GM12878 (cell line): ENCODE data around the gene ZDHHC1.

Experiments used
- CBFB ChIP-seq: IDR thresholded peaks from 2 replicates; pipeline ENCODE4 v1.6.1; 2016; ENCODE audit warnings: antibody characterized with exemption, low read depth
- CTCF ChIP-seq, 3 experiments: IDR thresholded peaks in 2 of 3; conservative IDR thresholded peaks in 1 of 3; 2 replicates each; pipeline ENCODE4 v1.5.1; 2011; ENCODE audit warnings: low read depth in 3 of 3, low read length in 3 of 3, mild to moderate bottlenecking in 3 of 3, control low read depth in 2 of 3, moderate library complexity in 2 of 3, inconsistent platforms in 1 of 3, mixed read lengths in 1 of 3; ENCODE audit not compliant: control insufficient read depth in 2 of 3, insufficient read depth in 1 of 3; ENCODE audit errors: extremely low read depth in 1 of 3
- EGR1 ChIP-seq, 2 experiments: IDR thresholded peaks; 1 replicate in 1 of 2; 2 replicates in 1 of 2; pipeline ENCODE4 v1.6.1; 2011 to 2012; ENCODE audit warnings: low read depth in 2 of 2, low read length in 2 of 2, borderline replicate concordance in 1 of 2, mild to moderate bottlenecking in 1 of 2, moderate library complexity in 1 of 2
- EP300 ChIP-seq, 2 experiments: fragments of 150-350 bp in 1 of 2; IDR thresholded peaks; 2 replicates each; pipeline ENCODE4 v1.6.1; 2011 to 2012; ENCODE audit warnings: low read depth in 2 of 2, low read length in 2 of 2, borderline replicate concordance in 1 of 2, improper control_type of control experiment in 1 of 2, inconsistent platforms in 1 of 2; ENCODE audit not compliant: control insufficient read depth in 1 of 2
- EZH2 ChIP-seq: IDR thresholded peaks from 2 replicates; pipeline ENCODE4 v1.6.1; 2012; ENCODE audit warnings: low read depth, mild to moderate bottlenecking, control low read depth, inconsistent platforms, low read length, borderline replicate concordance; ENCODE audit not compliant: control insufficient read depth
- MAX ChIP-seq: IDR thresholded peaks from 2 replicates; pipeline ENCODE4 v1.6.1; 2012; ENCODE audit warnings: low read depth, low read length, improper control_type of control experiment
- MTA3 ChIP-seq: IDR thresholded peaks from 2 replicates; pipeline ENCODE4 v1.6.1; 2012; ENCODE audit warnings: low read length, inconsistent platforms, borderline replicate concordance
- NR2C2 ChIP-seq: IDR thresholded peaks from 2 replicates; pipeline ENCODE4 v1.6.1; 2011; ENCODE audit warnings: borderline replicate concordance, low read depth; ENCODE audit not compliant: control insufficient read depth, insufficient read length
- RFX5 ChIP-seq: IDR thresholded peaks from 2 replicates; pipeline ENCODE4 v1.6.1; 2011; ENCODE audit warnings: low read depth, low read length, improper control_type of control experiment
- SUZ12 ChIP-seq: fragments of 200-600 bp; sonication (generic); IDR thresholded peaks from one replicate; pipeline ENCODE4 v1.6.1; 2018; ENCODE audit warnings: antibody characterized with exemption, mild to moderate bottlenecking; ENCODE audit not compliant: unreplicated experiment
- TBL1XR1 ChIP-seq: IDR thresholded peaks from 2 replicates; pipeline ENCODE4 v1.6.1; 2012; ENCODE audit warnings: low read depth, low read length, improper control_type of control experiment
- YBX1 ChIP-seq: fragments of 450-650 bp; IDR thresholded peaks from 2 replicates; pipeline ENCODE4 v1.6.1; 2016; ENCODE audit warnings: antibody characterized with exemption
- YY1 ChIP-seq: IDR thresholded peaks from 2 replicates; pipeline ENCODE4 v1.6.1; 2011; ENCODE audit warnings: low read depth, mild to moderate bottlenecking, low read length

- TF ChIP-seq YY1 (no peak), NR2C2 (no peak), RFX5 (no peak), MTA3 (no peak), EGR1 (IDR thresholded peaks at IDR 0.05; ENCODE audit: borderline replicate concordance in 1 of 2, low read depth in 2 of 2, low read length in 2 of 2) (no peak), EP300 (IDR thresholded peaks at IDR 0.05; ENCODE audit: borderline replicate concordance in 1 of 2, control insufficient read depth in 1 of 2, low read depth in 2 of 2, low read length in 2 of 2) (no peak), TBL1XR1 (no peak), MAX (no peak), CTCF (IDR thresholded peaks at IDR 0.05 in 2 of 3, conservative IDR thresholded peaks at IDR 0.05 in 1 of 3; ENCODE audit: control insufficient read depth in 2 of 3, extremely low read depth in 1 of 3, insufficient read depth in 1 of 3, low read depth in 3 of 3, low read length in 3 of 3) (no peak), SUZ12 (no peak), YBX1 (no peak), EZH2 (no peak), CBFB (no peak)
Observed at GRCh38 chr16:67399749-67400704, 16.2 kb downstream of the ZDHHC1 start.
